Natural killer cell (primary cell): Measurements from ENCODE around the gene HDAC4. TPM values are rescaled to one million over a fixed set of nuclear protein-coding genes. Genes with fewer than 3 reads are reported as not detected.

Source experiments
- ATAC-seq, 3 donors: fragments of 150-1000 bp in 2 of 3; fragments of 200-7000 bp in 1 of 3; cut with Tn5 transposase; 1 replicate in 1 of 3; 2 replicates in 2 of 3; pipeline ENCODE4 v1.10.0; 2021; ENCODE audit warnings: mild to moderate bottlenecking in 2 of 3, moderate library complexity in 2 of 3
- DNase-seq, 2 donors: peaks; one replicate each; pipeline versions ENCODE4 v3.0.0 to v3.0.0-alpha.2; 2013 to 2021; ENCODE audit warnings: mixed read lengths in 1 of 2
- H3K27ac ChIP-seq: one replicate; pipeline ENCODE4 v1.5.1; 2013; ENCODE audit warnings: mild to moderate bottlenecking, low read length
- H3K27me3 ChIP-seq: one replicate; pipeline ENCODE4 v1.6.1; 2013; ENCODE audit warnings: low read length; ENCODE audit not compliant: control insufficient read depth, insufficient read depth
- H3K36me3 ChIP-seq: one replicate; pipeline ENCODE4 v1.6.1; 2013; ENCODE audit warnings: low read length; ENCODE audit not compliant: control insufficient read depth, insufficient read depth
- H3K4me1 ChIP-seq: one replicate; pipeline ENCODE4 v1.6.1; 2013; ENCODE audit warnings: low read length; ENCODE audit not compliant: control insufficient read depth, insufficient read depth
- H3K4me3 ChIP-seq: one replicate; pipeline ENCODE4 v1.5.1; 2013; ENCODE audit warnings: low read length
- H3K9me3 ChIP-seq: one replicate; pipeline ENCODE4 v1.6.1; 2013; ENCODE audit warnings: low read length; ENCODE audit not compliant: control insufficient read depth, insufficient read depth
- H3K27ac Mint-ChIP-seq, 2 donors: one replicate each; pipeline ENCODE4 v1.8.0; 2022; ENCODE audit warnings: mild to moderate bottlenecking in 2 of 2, mixed read lengths in 2 of 2, moderate library complexity in 1 of 2
- H3K27me3 Mint-ChIP-seq, 2 donors: one replicate each; pipeline ENCODE4 v1.8.0; 2022; ENCODE audit warnings: low read depth in 2 of 2, mixed read lengths in 2 of 2
- H3K36me3 Mint-ChIP-seq: one replicate; pipeline ENCODE4 v1.8.0; 2022; ENCODE audit warnings: mixed read lengths
- H3K4me1 Mint-ChIP-seq, 2 donors: one replicate each; pipeline ENCODE4 v1.8.0; 2022; ENCODE audit warnings: mixed read lengths in 2 of 2
- H3K4me3 Mint-ChIP-seq: one replicate; pipeline ENCODE4 v1.8.0; 2022; ENCODE audit warnings: mild to moderate bottlenecking, moderate library complexity, mixed read lengths
- H3K9me3 Mint-ChIP-seq, 2 donors: one replicate each; pipeline ENCODE4 v1.8.0; 2022; ENCODE audit warnings: mixed read lengths in 2 of 2
- CTCF ChIP-seq: fragments of 200-600 bp; IDR thresholded peaks from one replicate; pipeline ENCODE4 v1.8.0; 2022; ENCODE audit warnings: antibody characterized with exemption
- WGBS: methylation state at CpG from one replicate; pipeline ENCODE4 v1.1.7; 2013; ENCODE audit warnings: missing lambda C conversion rate; ENCODE audit not compliant: insufficient coverage; 5-methylcytosine and 5-hydroxymethylcytosine counted together
- intact Hi-C: fragments of 100-400 bp; cut with micrococcal nuclease; formaldehyde crosslinking; loops from one replicate; pipeline ENCODE4 v1.14.2; 2022
- total RNA-seq, 4 donors: library from RNA; stranded (reverse); fragments of 120-200 nt in 1 of 4; gene quantifications; one replicate each; pipeline versions ENCODE4 v1.2.3 to v1.2.4, GENCODE V29; 2013 to 2022

Gene HDAC4
- total RNA-seq, 3 donors from 2014 or later (not counting 1 experiment from before 2014, with no cell fraction given) = 74.9 to 105 (median 100) TPM

GRCh38 chr2:239109041-239109927, 291.5 kb downstream of the HDAC4 start:
- intact Hi-C loops = no loop called here
- H3K9me3 ChIP-seq = no peaks in the 10 kb centered on the region
- no peaks in the 10 kb centered on the region for H3K27me3 Mint-ChIP-seq
- H3K4me3 ChIP-seq = no peak overlapping the region
- ATAC-seq (no peak), DNase-seq (no peak)
- H3K27ac ChIP-seq = no peak overlapping the region
- H3K36me3 Mint-ChIP-seq = peaks cover 14% of the 10 kb centered on the region
- H3K4me1 Mint-ChIP-seq = peaks cover 0 to 7% of the 10 kb centered on the region in 2 donors
- no peaks in the 10 kb centered on the region for H3K4me1 ChIP-seq
- H3K36me3 ChIP-seq = peaks cover 81% of the 10 kb centered on the region
- 98% methylated on average over 19 of the region's 19 CpGs for WGBS
- no peaks in the 10 kb centered on the region for H3K9me3 Mint-ChIP-seq
- TF ChIP-seq CTCF = no peak
- no peaks in the 10 kb centered on the region for H3K27me3 ChIP-seq
- H3K27ac Mint-ChIP-seq = no peak overlapping the region
- no peak overlapping the region for H3K4me3 Mint-ChIP-seq

GRCh38 chr2:239108459-239108858, 292.4 kb downstream of the HDAC4 start:
- no peak for TF ChIP-seq CTCF
- no peaks in the 10 kb centered on the region for H3K27me3 ChIP-seq
- no peak overlapping the region for H3K27ac Mint-ChIP-seq
- no peak for DNase-seq
- H3K4me1 ChIP-seq = no peaks in the 10 kb centered on the region
- no peak overlapping the region for H3K4me3 ChIP-seq
- H3K9me3 ChIP-seq = no peaks in the 10 kb centered on the region
- peaks cover 80% of the 10 kb centered on the region for H3K36me3 ChIP-seq
- ATAC-seq = no peak
- intact Hi-C loops = no loop called here
- no peaks in the 10 kb centered on the region for H3K9me3 Mint-ChIP-seq
- peaks cover 14% of the 10 kb centered on the region for H3K36me3 Mint-ChIP-seq
- WGBS = 78% methylated on average over 6 of the region's 6 CpGs
- H3K27ac ChIP-seq = no peak overlapping the region
- H3K4me3 Mint-ChIP-seq = no peak overlapping the region
- peaks cover 0 to under 1% of the 10 kb centered on the region in 2 donors for H3K4me1 Mint-ChIP-seq
- H3K27me3 Mint-ChIP-seq = no peaks in the 10 kb centered on the region

- H3K27me3 Mint-ChIP-seq = no peaks in the 10 kb centered on the region
- no peak for TF ChIP-seq CTCF
- H3K36me3 Mint-ChIP-seq = peaks cover 14% of the 10 kb centered on the region
- H3K4me3 Mint-ChIP-seq = no peak overlapping the region
- no peak for ATAC-seq
- no peak for DNase-seq
- WGBS = 96% methylated on average over 26 of the region's 26 CpGs
- Histone ChIP-seq H3K27ac (no peak overlapping the region), H3K36me3 (peaks cover 82% of the 10 kb centered on the region), H3K9me3 (no peaks in the 10 kb centered on the region), H3K4me3 (no peak overlapping the region), H3K4me1 (no peaks in the 10 kb centered on the region), H3K27me3 (no peaks in the 10 kb centered on the region)
- H3K27ac Mint-ChIP-seq = no peak overlapping the region
- no peaks in the 10 kb centered on the region for H3K4me1 Mint-ChIP-seq
- H3K9me3 Mint-ChIP-seq = no peaks in the 10 kb centered on the region
- intact Hi-C loops = no loop called here
These were observed 292.9 kb downstream of the HDAC4 start for GRCh38 chr2:239107936-239108335.
